ENCODE results near the gene CEP85L.

CEP85L gene

GRCh38 chr6:118574051-118574865, 77.1 kb downstream of the CEP85L start:
- H3K27ac ChIP-seq (ENCODE audit: low read length) = no peak overlapping the region
- peaks cover 11 to 31% of the 10 kb centered on the region in 2 donors for H3K9me3 ChIP-seq (ENCODE audit: control insufficient read depth in 1 of 2, low read length in 2 of 2)
- H3K4me1 ChIP-seq (ENCODE audit: control insufficient read depth in 1 of 2, insufficient read depth in 2 of 2, low read length in 2 of 2) = no peaks in the 10 kb centered on the region
- H3K36me3 ChIP-seq (ENCODE audit: control insufficient read depth in 1 of 2, insufficient read depth in 2 of 2, low read length in 2 of 2) = peaks cover 0 to 11% of the 10 kb centered on the region in 2 donors
- no peaks in the 10 kb centered on the region for H3K27me3 ChIP-seq (ENCODE audit: low read depth, low read length)
- peak overlapping the region in 1 of 2 donors; percentile 38 for H3K4me3 ChIP-seq (ENCODE audit: low read depth in 1 of 2, low read length in 2 of 2)

GRCh38 chr6:118571121-118571520, 80.3 kb downstream of the CEP85L start:
- Histone ChIP-seq H3K4me1 (ENCODE audit: control insufficient read depth in 1 of 2, insufficient read depth in 2 of 2, low read length in 2 of 2) (no peaks in the 10 kb centered on the region), H3K4me3 (ENCODE audit: low read depth in 1 of 2, low read length in 2 of 2) (no peak overlapping the region), H3K27me3 (ENCODE audit: low read depth, low read length) (no peaks in the 10 kb centered on the region), H3K36me3 (ENCODE audit: control insufficient read depth in 1 of 2, insufficient read depth in 2 of 2, low read length in 2 of 2) (peaks cover 0 to 11% of the 10 kb centered on the region in 2 donors), H3K27ac (ENCODE audit: low read length) (no peak overlapping the region), H3K9me3 (ENCODE audit: control insufficient read depth in 1 of 2, low read length in 2 of 2) (peaks cover 11 to 18% of the 10 kb centered on the region in 2 donors)

DNA sequence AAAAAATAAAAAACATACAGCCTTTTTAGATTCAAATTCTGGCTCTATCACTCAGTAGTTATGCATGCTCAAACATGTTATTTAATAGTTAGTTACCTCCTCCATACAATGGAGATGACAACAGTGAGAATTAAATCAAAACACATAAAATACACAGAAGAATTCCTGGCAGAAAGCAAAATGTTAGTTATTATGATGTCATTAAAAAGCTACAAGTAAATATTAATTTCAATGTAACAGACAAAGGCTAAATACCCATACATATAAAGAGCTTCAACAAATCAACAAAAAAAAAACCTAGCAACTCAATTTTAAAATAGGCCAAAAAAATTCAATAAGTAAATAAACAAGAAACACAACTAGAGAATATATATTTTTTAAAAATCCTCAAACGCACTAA, 81.9 kb downstream of the CEP85L start:
- H3K9me3 ChIP-seq (ENCODE audit: control insufficient read depth in 1 of 2, low read length in 2 of 2) = peaks cover 8% of the 10 kb centered on the region in 2 donors

GRCh38 chr6:118567974-118568373, 83.4 kb downstream of the CEP85L start:
- Histone ChIP-seq H3K27ac (ENCODE audit: low read length) (no peak overlapping the region), H3K27me3 (ENCODE audit: low read depth, low read length) (no peaks in the 10 kb centered on the region), H3K36me3 (ENCODE audit: control insufficient read depth in 1 of 2, insufficient read depth in 2 of 2, low read length in 2 of 2) (peaks cover 0 to 3% of the 10 kb centered on the region in 2 donors), H3K4me3 (ENCODE audit: low read depth in 1 of 2, low read length in 2 of 2) (no peak overlapping the region), H3K9me3 (ENCODE audit: control insufficient read depth in 1 of 2, low read length in 2 of 2) (no peaks in the 10 kb centered on the region), H3K4me1 (ENCODE audit: control insufficient read depth in 1 of 2, insufficient read depth in 2 of 2, low read length in 2 of 2) (no peaks in the 10 kb centered on the region)

More for the DNA sequence above, 81.9 kb downstream of the CEP85L start:
- Histone ChIP-seq H3K4me1 (ENCODE audit: control insufficient read depth in 1 of 2, insufficient read depth in 2 of 2, low read length in 2 of 2) (no peaks in the 10 kb centered on the region), H3K27ac (ENCODE audit: low read length) (no peak overlapping the region), H3K36me3 (ENCODE audit: control insufficient read depth in 1 of 2, insufficient read depth in 2 of 2, low read length in 2 of 2) (peaks cover 0 to 11% of the 10 kb centered on the region in 2 donors), H3K4me3 (ENCODE audit: low read depth in 1 of 2, low read length in 2 of 2) (no peak overlapping the region), H3K27me3 (ENCODE audit: low read depth, low read length) (no peaks in the 10 kb centered on the region)

DNA sequence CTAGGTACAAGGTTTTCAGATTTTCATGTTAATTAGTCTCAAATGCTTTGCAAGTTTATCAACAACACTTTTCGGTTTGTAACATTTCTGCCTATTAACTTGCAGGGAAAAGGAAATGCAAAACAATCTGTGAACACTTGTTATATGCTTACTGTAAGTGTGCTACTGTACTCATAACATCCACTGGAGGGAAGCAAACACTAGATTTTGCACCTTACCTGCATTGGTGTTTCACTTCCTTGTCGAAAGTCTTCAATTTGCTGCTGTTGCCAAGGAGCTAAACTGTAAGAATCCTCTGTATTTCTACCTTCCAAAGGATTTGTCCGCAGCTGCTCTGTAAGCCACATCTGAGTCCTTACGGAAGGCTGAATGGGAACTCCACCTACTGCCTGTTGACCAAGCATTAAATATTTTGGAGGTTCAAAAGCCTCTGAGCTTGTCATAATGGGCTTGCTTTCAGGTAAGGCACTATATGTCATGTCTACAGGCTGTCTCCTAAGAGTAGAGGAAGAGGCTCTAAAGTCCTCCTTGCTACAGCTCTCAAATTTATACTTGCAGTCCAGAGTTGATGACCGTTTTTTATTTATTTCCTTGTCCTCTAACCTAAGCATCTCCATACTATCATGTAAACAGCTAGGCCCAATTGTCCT, 86.0 kb downstream of the CEP85L start:
- H3K27ac ChIP-seq (ENCODE audit: low read length) = no peak overlapping the region
- H3K4me3 ChIP-seq (ENCODE audit: low read depth in 1 of 2, low read length in 2 of 2) = no peak overlapping the region
- peaks cover 0 to 3% of the 10 kb centered on the region in 2 donors for H3K36me3 ChIP-seq (ENCODE audit: control insufficient read depth in 1 of 2, insufficient read depth in 2 of 2, low read length in 2 of 2)
- no peaks in the 10 kb centered on the region for H3K9me3 ChIP-seq (ENCODE audit: control insufficient read depth in 1 of 2, low read length in 2 of 2)
- H3K4me1 ChIP-seq (ENCODE audit: control insufficient read depth in 1 of 2, insufficient read depth in 2 of 2, low read length in 2 of 2) = peaks cover 0 to 3% of the 10 kb centered on the region in 2 donors
- no peaks in the 10 kb centered on the region for H3K27me3 ChIP-seq (ENCODE audit: low read depth, low read length)

- H3K4me3 ChIP-seq (ENCODE audit: low read depth in 1 of 2, low read length in 2 of 2) = no peak overlapping the region
- peaks cover 0 to 3% of the 10 kb centered on the region in 2 donors for H3K36me3 ChIP-seq (ENCODE audit: control insufficient read depth in 1 of 2, insufficient read depth in 2 of 2, low read length in 2 of 2)
- no peaks in the 10 kb centered on the region for H3K9me3 ChIP-seq (ENCODE audit: control insufficient read depth in 1 of 2, low read length in 2 of 2)
- H3K27me3 ChIP-seq (ENCODE audit: low read depth, low read length) = no peaks in the 10 kb centered on the region
- H3K4me1 ChIP-seq (ENCODE audit: control insufficient read depth in 1 of 2, insufficient read depth in 2 of 2, low read length in 2 of 2) = peaks cover 0 to 7% of the 10 kb centered on the region in 2 donors
- no peak overlapping the region for H3K27ac ChIP-seq (ENCODE audit: low read length)
These were observed 88.4 kb downstream of the CEP85L start for GRCh38 chr6:118562959-118563358.

DNA sequence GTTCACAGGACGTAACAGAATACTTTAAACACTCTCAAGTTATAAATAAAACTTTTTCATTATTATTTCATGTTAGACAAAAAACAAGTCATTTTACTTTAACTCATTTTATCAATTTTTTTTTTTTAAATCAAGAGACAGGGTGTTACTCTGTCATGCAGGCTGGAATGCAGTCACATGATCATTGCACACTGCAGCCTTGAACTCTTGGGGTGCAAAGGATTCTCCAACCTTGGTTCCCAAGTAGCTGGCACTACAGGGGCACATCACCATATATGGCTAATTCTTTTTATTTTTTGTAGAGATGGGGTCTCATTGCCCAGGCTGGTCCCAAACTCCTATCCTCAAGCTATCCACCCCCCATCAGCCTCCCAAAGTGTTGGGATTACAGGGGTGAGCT, 89.1 kb downstream of the CEP85L start:
- H3K9me3 ChIP-seq (ENCODE audit: control insufficient read depth in 1 of 2, low read length in 2 of 2) = no peaks in the 10 kb centered on the region
- no peak overlapping the region for H3K27ac ChIP-seq (ENCODE audit: low read length)
- H3K4me3 ChIP-seq (ENCODE audit: low read depth in 1 of 2, low read length in 2 of 2) = no peak overlapping the region
- H3K4me1 ChIP-seq (ENCODE audit: control insufficient read depth in 1 of 2, insufficient read depth in 2 of 2, low read length in 2 of 2) = peaks cover 0 to 14% of the 10 kb centered on the region in 2 donors
- peaks cover 0 to 3% of the 10 kb centered on the region in 2 donors for H3K36me3 ChIP-seq (ENCODE audit: control insufficient read depth in 1 of 2, insufficient read depth in 2 of 2, low read length in 2 of 2)
- no peaks in the 10 kb centered on the region for H3K27me3 ChIP-seq (ENCODE audit: low read depth, low read length)

DNA sequence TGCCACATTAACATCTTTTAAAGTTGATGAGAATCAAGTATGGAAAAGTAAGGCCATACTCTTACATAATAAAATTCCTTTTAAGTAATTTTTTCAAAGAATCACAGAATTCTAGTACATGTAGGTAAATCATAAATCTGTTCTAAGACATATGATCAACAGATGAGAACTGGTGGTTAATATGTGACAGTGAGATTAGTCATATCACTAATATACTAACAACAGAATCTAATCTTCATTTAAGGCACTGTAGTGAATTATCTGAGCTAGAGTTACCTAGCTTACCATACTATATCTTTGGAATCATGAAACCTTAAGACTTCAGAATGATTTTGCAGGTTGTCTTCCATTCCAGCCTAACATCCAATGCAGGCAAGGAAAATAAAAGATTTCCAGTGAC, 91.7 kb downstream of the CEP85L start:
- Histone ChIP-seq H3K4me1 (ENCODE audit: control insufficient read depth in 1 of 2, insufficient read depth in 2 of 2, low read length in 2 of 2) (peaks cover 0 to 18% of the 10 kb centered on the region in 2 donors), H3K4me3 (ENCODE audit: low read depth in 1 of 2, low read length in 2 of 2) (no peak overlapping the region), H3K27ac (ENCODE audit: low read length) (no peak overlapping the region), H3K36me3 (ENCODE audit: control insufficient read depth in 1 of 2, insufficient read depth in 2 of 2, low read length in 2 of 2) (no peaks in the 10 kb centered on the region), H3K9me3 (ENCODE audit: control insufficient read depth in 1 of 2, low read length in 2 of 2) (no peaks in the 10 kb centered on the region), H3K27me3 (ENCODE audit: low read depth, low read length) (no peaks in the 10 kb centered on the region)

DNA sequence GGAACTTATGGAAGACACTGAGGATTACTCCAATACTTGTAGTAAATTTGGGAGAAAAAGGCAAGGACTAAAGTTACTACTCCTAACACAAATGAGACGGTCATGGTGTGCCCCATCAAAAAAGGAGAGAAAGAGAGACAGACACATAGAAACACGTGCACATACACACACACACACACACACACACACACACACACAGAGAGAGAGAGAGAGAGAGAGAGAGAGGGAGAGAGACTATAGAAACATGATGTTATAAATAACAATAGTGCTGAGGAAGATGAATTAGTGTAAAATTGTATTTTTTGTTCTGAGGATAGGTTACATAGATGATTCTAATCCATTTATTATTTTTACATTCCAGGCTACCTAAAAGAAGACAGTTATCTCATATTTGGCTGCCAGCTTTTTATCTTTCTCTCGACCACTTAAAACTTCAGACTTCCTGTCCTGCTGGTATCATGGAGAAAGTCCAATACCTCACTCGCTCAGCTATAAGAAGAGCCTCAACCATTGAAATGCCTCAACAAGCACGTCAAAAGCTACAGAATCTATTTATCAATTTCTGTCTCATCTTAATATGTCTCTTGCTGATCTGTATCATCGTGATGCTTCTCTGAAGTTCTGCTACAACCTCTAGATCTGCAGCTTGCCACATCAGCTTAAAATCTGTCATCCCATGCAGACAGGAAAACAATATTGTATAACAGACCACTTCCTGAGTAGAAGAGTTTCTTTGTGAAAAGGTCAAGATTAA, 92.8 kb downstream of the CEP85L start:
- Histone ChIP-seq H3K36me3 (ENCODE audit: control insufficient read depth in 1 of 2, insufficient read depth in 2 of 2, low read length in 2 of 2) (no peaks in the 10 kb centered on the region), H3K4me1 (ENCODE audit: control insufficient read depth in 1 of 2, insufficient read depth in 2 of 2, low read length in 2 of 2) (peaks cover 0 to 18% of the 10 kb centered on the region in 2 donors)

DNA sequence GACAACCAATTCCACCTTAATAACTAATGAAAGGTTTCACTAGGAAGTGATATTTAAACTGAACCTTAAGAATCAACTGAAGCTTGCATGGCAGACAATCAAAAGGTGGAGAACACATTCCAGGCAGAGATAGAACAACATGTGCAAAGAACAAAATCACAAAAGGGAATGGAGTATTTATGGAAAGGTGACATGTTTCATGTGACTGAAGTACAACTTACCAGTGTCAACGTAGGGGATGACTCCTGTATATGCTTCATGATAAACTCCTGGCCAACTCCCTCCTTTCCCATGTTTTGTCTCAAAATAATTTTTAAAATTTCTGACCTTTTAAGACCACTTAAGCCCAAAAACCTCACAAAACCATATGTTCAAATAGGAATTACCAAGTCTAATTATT, 96.7 kb downstream of the CEP85L start:
- Histone ChIP-seq H3K4me1 (ENCODE audit: control insufficient read depth in 1 of 2, insufficient read depth in 2 of 2, low read length in 2 of 2) (peaks cover 5 to 30% of the 10 kb centered on the region in 2 donors), H3K36me3 (ENCODE audit: control insufficient read depth in 1 of 2, insufficient read depth in 2 of 2, low read length in 2 of 2) (no peaks in the 10 kb centered on the region)

More for the DNA sequence above, 92.8 kb downstream of the CEP85L start:
- Histone ChIP-seq H3K27me3 (ENCODE audit: low read depth, low read length) (no peaks in the 10 kb centered on the region), H3K4me3 (ENCODE audit: low read depth in 1 of 2, low read length in 2 of 2) (no peak overlapping the region), H3K27ac (ENCODE audit: low read length) (no peak overlapping the region), H3K9me3 (ENCODE audit: control insufficient read depth in 1 of 2, low read length in 2 of 2) (no peaks in the 10 kb centered on the region)

DNA sequence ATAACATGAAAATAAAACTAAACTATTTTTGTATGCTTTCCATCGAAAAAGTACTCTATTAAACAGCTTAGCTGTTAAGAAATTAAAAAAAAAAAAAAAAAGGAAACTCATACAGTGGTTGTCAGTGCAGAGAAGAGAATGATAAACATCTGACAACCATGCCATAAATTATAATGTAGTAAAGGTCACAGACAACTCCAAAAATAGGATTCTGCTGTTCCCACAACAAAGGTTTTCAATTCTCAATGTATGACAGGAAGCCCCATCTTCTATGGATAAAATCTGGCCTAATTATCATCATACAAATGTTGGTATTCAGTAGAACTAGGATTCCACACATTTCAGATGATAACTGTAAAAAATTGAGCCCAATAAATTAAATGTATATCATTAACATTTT, 98.3 kb downstream of the CEP85L start:
- Histone ChIP-seq H3K4me1 (ENCODE audit: control insufficient read depth in 1 of 2, insufficient read depth in 2 of 2, low read length in 2 of 2) (peaks cover 5 to 28% of the 10 kb centered on the region in 2 donors), H3K27me3 (ENCODE audit: low read depth, low read length) (no peaks in the 10 kb centered on the region), H3K27ac (ENCODE audit: low read length) (no peak overlapping the region), H3K4me3 (ENCODE audit: low read depth in 1 of 2, low read length in 2 of 2) (peak overlapping the region in 1 of 2 donors; percentile 47), H3K36me3 (ENCODE audit: control insufficient read depth in 1 of 2, insufficient read depth in 2 of 2, low read length in 2 of 2) (no peaks in the 10 kb centered on the region), H3K9me3 (ENCODE audit: control insufficient read depth in 1 of 2, low read length in 2 of 2) (no peaks in the 10 kb centered on the region)

More for the DNA sequence above, 96.7 kb downstream of the CEP85L start:
- no peaks in the 10 kb centered on the region for H3K27me3 ChIP-seq (ENCODE audit: low read depth, low read length)
- no peak overlapping the region for H3K4me3 ChIP-seq (ENCODE audit: low read depth in 1 of 2, low read length in 2 of 2)
- no peaks in the 10 kb centered on the region for H3K9me3 ChIP-seq (ENCODE audit: control insufficient read depth in 1 of 2, low read length in 2 of 2)
- H3K27ac ChIP-seq (ENCODE audit: low read length) = no peak overlapping the region
